NCI-H345 treated with DMSO at 0.1 percent for 48 hours (cell line): Measurements from ENCODE around the gene IFNA13.
"Not testable (repeated sequence)": the region's sequence is repeated elsewhere in the genome, so short reads cannot be mapped to it uniquely, and the experiment has no call there.

Source experiments
- DNase-seq: peaks from one replicate; lab custom pipeline; 2025; ENCODE audit not compliant: unreplicated experiment; lab: John Stamatoyannopoulos, UW

The IFNA13 gene

GRCh38 chr9:21367957-21368356, at the start of gene IFNA13:
Gene IFNA13 (minus strand): TSS chr9:21368057. CDS start chr9:21368010, 47 bp downstream.
- no peak for DNase-seq

- no peak for DNase-seq
These were observed 47.8 kb upstream of the IFNA13 start for GRCh38 chr9:21415493-21416267.

- DNase-seq, result no peak
These were observed 46.5 kb upstream of the IFNA13 start for GRCh38 chr9:21414220-21414940.

- no peak for DNase-seq
These were observed 45.8 kb upstream of the IFNA13 start for GRCh38 chr9:21413624-21414023.

- no peak for DNase-seq
These were observed 45.3 kb upstream of the IFNA13 start for GRCh38 chr9:21413151-21413550.

- no peak for DNase-seq
These were observed 44.2 kb upstream of the IFNA13 start for GRCh38 chr9:21412107-21412506.

- DNase-seq, result no peak
These were observed 41.0 kb upstream of the IFNA13 start, which contains the start of gene IFNA8 for GRCh38 chr9:21408817-21409216. Gene IFNA8 (plus strand): TSS chr9:21409117. CDS start chr9:21409177, 60 bp downstream.

- no peak for DNase-seq
These were observed 36.3 kb upstream of the IFNA13 start for GRCh38 chr9:21404146-21404545.

GRCh38 chr9:21402386-21403251, 34.8 kb upstream of the IFNA13 start:
- DNase-seq, result no peak

GRCh38 chr9:21399956-21400355, 32.1 kb upstream of the IFNA13 start:
- DNase-seq, result no peak

- DNase-seq, result no peak
These were observed 31.2 kb upstream of the IFNA13 start for GRCh38 chr9:21398955-21399489.

- peak; percentile 13 for DNase-seq
These were observed 28.2 kb upstream of the IFNA13 start for GRCh38 chr9:21395778-21396717.

GRCh38 chr9:21392270-21392669, 24.4 kb upstream of the IFNA13 start:
- DNase-seq, result no peak

GRCh38 chr9:21385131-21385670, 17.3 kb upstream of the IFNA13 start, which contains the start of gene IFNA2:
Gene IFNA2 (minus strand): TSS chr9:21385398. CDS start chr9:21385329, 69 bp downstream.
- no peak for DNase-seq

- DNase-seq, result no peak
These were observed 15.8 kb upstream of the IFNA13 start for GRCh38 chr9:21383627-21384026.

GRCh38 chr9:21381448-21382339, 13.8 kb upstream of the IFNA13 start:
- DNase-seq, result peak; percentile 6

- DNase-seq, result not testable (repeated sequence)
These were observed 3.6 kb upstream of the IFNA13 start for GRCh38 chr9:21371467-21371866.

- DNase-seq, result not testable (repeated sequence)
These were observed 688 bp downstream of the IFNA13 start for GRCh38 chr9:21367169-21367568.
